ENCODE measurements around the gene UQCR11.

The UQCR11 gene

DNA sequence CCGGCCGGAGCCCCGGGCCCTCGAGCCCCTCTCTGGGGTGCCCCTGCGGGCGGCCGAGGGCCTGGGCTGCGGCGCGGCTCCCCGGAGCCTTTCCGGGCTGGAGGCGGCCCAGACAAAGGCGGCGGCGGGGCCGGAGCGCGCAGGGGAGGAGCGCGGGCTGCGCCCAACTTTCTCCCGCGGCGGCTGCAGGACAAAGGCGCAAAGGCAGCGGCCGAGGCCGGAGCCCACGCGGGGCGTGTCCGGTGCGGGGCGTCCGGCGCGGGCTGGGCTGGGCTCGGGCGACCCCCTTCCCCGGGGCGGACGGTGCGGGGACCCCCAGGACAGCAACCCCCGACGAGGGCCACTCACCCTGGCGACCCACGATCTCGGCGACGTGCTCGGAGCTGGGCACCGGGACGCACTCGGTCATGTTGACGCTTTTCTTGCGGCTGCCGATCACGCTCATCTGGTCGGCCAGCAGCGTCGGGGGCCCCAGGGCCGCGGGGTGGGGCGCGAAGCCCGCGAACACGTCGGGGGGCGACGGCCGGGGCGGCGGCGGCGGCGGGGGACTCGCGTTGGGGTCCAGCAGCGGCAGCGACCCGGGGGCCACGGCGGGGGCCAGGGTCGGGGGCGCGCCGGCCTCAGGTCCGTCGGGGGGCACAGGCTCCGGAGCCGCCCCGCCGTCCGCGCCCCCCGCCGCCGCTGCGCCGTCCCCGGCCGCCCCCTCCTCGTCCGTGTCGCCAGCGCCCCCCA, 38.0 kb downstream of the UQCR11 start:
- H3K36me3 ChIP-seq (ENCODE audit: control insufficient read depth, insufficient read depth, low read length): no peaks in the 10 kb centered on the region
- no peak for DNase-seq (ENCODE audit: low read depth, low spot score)
- H3K27me3 ChIP-seq (ENCODE audit: control insufficient read depth, insufficient read depth, low read length): peaks cover 5% of the 10 kb centered on the region; the same call in 1 of the 2 replicates
- WGBS (ENCODE audit: insufficient coverage, insufficient read length): no CpG with 5 or more reads among the region's 108 CpGs
- H3K27ac ChIP-seq (ENCODE audit: low read length): no peak overlapping the region
- no peaks in the 10 kb centered on the region for H3K9me3 ChIP-seq (ENCODE audit: control insufficient read depth, insufficient read depth, low read length)
- H3K4me3 ChIP-seq (ENCODE audit: low read length): peak overlapping the region; percentile 96
- peaks cover 4% of the 10 kb centered on the region for H3K4me1 ChIP-seq (ENCODE audit: control insufficient read depth, insufficient read depth, low read length)

DNA sequence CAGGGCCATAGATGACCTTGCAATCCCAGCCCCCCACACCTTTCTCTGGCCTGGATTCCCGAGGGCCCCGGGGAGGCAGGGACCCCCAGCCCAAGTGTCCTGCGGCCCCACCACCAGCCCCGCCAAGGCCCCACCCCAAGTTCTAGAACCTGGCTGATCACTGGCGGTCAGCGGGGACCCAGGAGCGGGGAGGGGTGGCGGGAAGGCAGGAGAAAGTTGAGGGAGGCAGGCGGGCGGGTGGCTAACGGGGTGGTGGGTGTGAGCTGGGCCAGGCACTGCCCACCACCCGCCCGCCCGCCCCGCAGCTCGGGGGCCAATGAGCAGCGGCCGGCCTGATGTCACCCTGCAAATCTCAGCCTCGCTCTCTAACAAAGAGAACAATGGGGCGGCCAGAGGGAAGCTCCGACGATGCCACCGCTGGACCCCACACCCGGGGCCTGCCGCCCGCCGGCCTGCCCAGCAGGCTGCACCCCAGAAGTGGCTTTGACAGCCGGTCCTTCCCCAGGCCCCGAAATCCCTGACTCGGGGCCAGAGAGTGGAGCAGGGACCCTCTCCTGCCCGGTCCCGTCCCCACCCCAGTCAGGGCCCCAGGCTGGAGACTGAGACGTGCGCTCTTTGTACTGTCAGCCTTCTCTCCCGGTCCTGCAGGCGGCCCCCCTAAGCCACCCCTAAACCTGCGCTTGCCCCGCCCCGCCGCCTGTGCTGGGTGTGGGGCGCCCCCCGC, 38.7 kb downstream of the UQCR11 start:
- Histone ChIP-seq H3K36me3 (ENCODE audit: control insufficient read depth, insufficient read depth, low read length) (no peaks in the 10 kb centered on the region), H3K4me1 (ENCODE audit: control insufficient read depth, insufficient read depth, low read length) (peaks cover 4% of the 10 kb centered on the region), H3K4me3 (ENCODE audit: low read length) (peak overlapping the region; percentile 96), H3K9me3 (ENCODE audit: control insufficient read depth, insufficient read depth, low read length) (no peaks in the 10 kb centered on the region), H3K27me3 (ENCODE audit: control insufficient read depth, insufficient read depth, low read length) (peaks cover 5% of the 10 kb centered on the region; the same call in 1 of the 2 replicates), H3K27ac (ENCODE audit: low read length) (no peak overlapping the region)
- no peak for DNase-seq (ENCODE audit: low read depth, low spot score)
- whole genome bisulfite sequencing (ENCODE audit: insufficient coverage, insufficient read length): no CpG with 5 or more reads among the region's 42 CpGs

DNA sequence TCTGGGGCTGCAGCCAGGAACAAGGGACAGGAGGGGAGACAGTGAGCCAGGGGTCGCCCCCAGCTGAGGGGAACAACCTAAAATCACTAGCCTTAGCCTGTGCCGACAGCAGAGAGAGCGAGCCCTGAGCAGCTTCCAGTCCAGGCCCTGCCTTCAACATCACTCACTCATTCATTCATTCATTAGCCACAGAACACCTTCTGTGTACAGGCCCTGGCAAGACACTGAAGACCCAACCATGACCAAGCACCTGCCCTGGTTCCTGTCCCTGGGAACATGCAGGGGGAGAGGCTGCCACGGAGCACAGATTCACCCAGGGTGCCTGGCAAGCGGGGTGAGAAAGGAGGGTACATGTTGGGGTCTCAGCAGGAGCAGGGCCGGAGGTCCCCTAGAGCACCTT, 42.0 kb downstream of the UQCR11 start:
- no peaks in the 10 kb centered on the region for H3K9me3 ChIP-seq (ENCODE audit: control insufficient read depth, insufficient read depth, low read length)
- WGBS (ENCODE audit: insufficient coverage, insufficient read length): no CpG with 5 or more reads among the region's 6 CpGs
- H3K4me3 ChIP-seq (ENCODE audit: low read length): no peak overlapping the region
- peaks cover 8% of the 10 kb centered on the region for H3K36me3 ChIP-seq (ENCODE audit: control insufficient read depth, insufficient read depth, low read length)
- no peaks in the 10 kb centered on the region for H3K27me3 ChIP-seq (ENCODE audit: control insufficient read depth, insufficient read depth, low read length)
- no peak for DNase-seq (ENCODE audit: low read depth, low spot score)
- H3K27ac ChIP-seq (ENCODE audit: low read length): no peak overlapping the region
- H3K4me1 ChIP-seq (ENCODE audit: control insufficient read depth, insufficient read depth, low read length): peaks cover 4% of the 10 kb centered on the region

DNA sequence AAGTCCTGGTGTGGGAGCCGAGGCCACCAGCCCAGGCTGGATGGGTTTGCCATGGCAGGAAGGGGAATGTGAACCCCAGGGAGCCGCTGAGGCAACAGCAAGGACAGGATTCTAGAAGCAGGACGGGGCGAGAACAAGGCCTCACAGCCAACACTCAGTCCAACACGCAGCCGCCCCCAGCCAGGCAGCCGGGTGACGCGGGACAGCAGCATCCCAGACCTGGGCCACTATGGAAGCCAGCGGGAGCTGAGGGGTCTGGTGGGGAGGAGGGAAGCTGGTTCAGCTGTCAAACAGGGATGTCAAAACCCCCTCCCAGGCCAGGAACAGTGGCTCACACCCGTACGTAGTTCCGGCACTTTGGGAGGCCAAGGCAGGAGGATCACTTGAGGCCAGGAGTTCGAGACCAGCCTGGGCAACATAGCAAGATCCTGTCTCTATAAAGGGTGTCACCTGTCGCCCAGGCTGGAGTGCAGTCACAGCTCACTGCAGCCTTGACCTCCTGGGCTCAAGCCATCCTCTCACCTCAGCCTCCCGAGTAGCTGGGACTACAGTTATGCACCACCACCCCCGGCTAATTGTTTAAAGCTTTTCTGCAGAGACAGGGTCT, 43.9 kb downstream of the UQCR11 start:
- DNase-seq (ENCODE audit: low read depth, low spot score): no peak
- peaks cover 4% of the 10 kb centered on the region for H3K4me1 ChIP-seq (ENCODE audit: control insufficient read depth, insufficient read depth, low read length)

DNA sequence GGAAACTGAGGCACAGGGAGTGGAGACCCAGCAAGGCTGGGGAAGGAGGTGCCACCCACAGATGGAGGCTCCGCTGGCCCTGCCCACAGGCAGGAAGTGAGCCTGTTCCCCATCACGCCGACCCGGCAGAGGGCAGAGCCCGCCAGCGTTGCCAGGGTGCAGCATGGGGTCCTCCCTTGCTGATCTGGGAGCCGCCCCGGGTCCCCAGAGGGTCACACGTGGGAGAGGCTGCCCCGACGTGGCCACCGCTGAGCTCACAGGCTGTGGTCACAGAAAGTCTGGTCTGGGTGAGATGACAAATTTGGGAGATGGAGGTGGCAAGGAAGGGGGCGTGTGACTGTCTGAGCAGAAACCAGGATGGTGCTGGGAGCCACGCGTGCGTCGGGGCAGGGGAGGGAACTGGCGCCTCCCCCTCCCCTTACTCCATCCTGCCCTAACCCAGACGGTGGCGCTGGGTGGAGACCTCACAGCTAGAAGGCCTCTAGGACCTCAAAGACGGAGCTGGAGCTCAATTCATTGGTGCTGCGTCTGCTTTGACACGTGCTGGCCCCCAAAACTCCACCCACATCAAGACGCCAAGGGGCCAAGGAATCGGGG, 44.9 kb downstream of the UQCR11 start:
- no peaks in the 10 kb centered on the region for H3K27me3 ChIP-seq (ENCODE audit: control insufficient read depth, insufficient read depth, low read length)
- no peak overlapping the region for H3K4me3 ChIP-seq (ENCODE audit: low read length)
- no peaks in the 10 kb centered on the region for H3K4me1 ChIP-seq (ENCODE audit: control insufficient read depth, insufficient read depth, low read length)
- peaks cover 19% of the 10 kb centered on the region for H3K36me3 ChIP-seq (ENCODE audit: control insufficient read depth, insufficient read depth, low read length)
- WGBS (ENCODE audit: insufficient coverage, insufficient read length): no CpG with 5 or more reads among the region's 25 CpGs
- DNase-seq (ENCODE audit: low read depth, low spot score): no peak
- H3K9me3 ChIP-seq (ENCODE audit: control insufficient read depth, insufficient read depth, low read length): no peaks in the 10 kb centered on the region
- no peak overlapping the region for H3K27ac ChIP-seq (ENCODE audit: low read length)

More for the DNA sequence above, 43.9 kb downstream of the UQCR11 start:
- Histone ChIP-seq H3K27ac (ENCODE audit: low read length) (no peak overlapping the region), H3K27me3 (ENCODE audit: control insufficient read depth, insufficient read depth, low read length) (no peaks in the 10 kb centered on the region), H3K36me3 (ENCODE audit: control insufficient read depth, insufficient read depth, low read length) (peaks cover 10% of the 10 kb centered on the region), H3K9me3 (ENCODE audit: control insufficient read depth, insufficient read depth, low read length) (no peaks in the 10 kb centered on the region), H3K4me3 (ENCODE audit: low read length) (no peak overlapping the region)
- no CpG with 5 or more reads among the region's 17 CpGs for WGBS (ENCODE audit: insufficient coverage, insufficient read length)

DNA sequence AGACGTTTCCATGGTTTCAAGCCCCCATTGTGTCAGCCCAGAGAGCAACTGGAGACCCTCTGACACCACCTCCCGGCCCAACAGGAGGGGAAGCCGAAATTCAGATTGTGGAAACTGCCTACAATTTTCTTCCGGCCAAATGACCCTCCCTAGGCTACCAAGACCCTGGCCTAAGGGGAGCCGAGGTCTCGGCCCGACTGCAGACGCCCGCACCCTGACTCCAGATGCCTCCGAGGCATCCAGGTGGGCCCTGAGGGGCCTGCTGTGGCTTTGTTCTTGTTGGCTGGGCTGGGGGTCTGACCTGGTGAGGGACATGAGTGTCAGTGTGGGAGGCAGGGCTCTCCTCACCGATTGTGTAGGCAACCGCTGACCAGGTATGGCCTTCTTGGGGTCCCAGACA, 46.7 kb downstream of the UQCR11 start:
- H3K36me3 ChIP-seq (ENCODE audit: control insufficient read depth, insufficient read depth, low read length): peaks cover 19% of the 10 kb centered on the region
- no peaks in the 10 kb centered on the region for H3K4me1 ChIP-seq (ENCODE audit: control insufficient read depth, insufficient read depth, low read length)
- no peak for DNase-seq (ENCODE audit: low read depth, low spot score)
- no peaks in the 10 kb centered on the region for H3K27me3 ChIP-seq (ENCODE audit: control insufficient read depth, insufficient read depth, low read length)
- WGBS (ENCODE audit: insufficient coverage, insufficient read length): no CpG with 5 or more reads among the region's 12 CpGs
- no peak overlapping the region for H3K4me3 ChIP-seq (ENCODE audit: low read length)
- no peaks in the 10 kb centered on the region for H3K9me3 ChIP-seq (ENCODE audit: control insufficient read depth, insufficient read depth, low read length)
- H3K27ac ChIP-seq (ENCODE audit: low read length): no peak overlapping the region

DNA sequence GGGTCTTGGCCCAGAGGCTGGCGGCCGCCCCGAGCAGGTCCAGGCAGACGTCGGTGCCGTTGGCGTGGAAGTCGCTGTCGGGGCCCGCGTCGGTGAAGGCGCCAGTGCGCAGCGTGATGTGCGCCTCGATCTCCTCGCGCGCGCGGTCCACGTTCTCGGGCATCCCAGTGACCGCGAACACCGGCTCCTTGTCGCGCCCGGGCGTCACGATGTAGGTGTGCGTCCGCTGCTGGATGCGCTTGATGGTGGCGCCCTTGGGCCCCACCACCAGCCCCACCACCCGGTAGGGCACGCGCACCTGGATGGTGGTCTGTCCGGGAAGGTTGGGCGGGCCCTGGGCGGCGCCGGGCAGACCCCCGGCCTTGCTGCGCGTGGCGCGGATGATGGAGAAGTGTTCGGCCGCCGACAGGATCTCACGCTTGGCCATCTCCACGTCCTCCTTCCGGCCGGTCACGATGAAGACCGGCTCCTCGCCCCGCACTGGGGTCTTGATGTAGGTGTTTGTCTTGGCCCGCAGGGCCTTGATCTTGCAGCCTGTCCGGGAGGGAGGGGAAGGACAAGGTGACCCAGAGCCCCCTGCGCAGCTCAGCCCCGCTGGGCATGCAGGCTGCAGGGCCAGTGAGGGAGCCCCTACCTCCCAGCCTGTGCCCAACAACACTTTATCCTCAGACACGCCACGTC, 48.7 kb downstream of the UQCR11 start:
- Histone ChIP-seq H3K4me1 (ENCODE audit: control insufficient read depth, insufficient read depth, low read length) (no peaks in the 10 kb centered on the region), H3K27ac (ENCODE audit: low read length) (no peak overlapping the region), H3K4me3 (ENCODE audit: low read length) (no peak overlapping the region), H3K36me3 (ENCODE audit: control insufficient read depth, insufficient read depth, low read length) (peaks cover 19% of the 10 kb centered on the region), H3K27me3 (ENCODE audit: control insufficient read depth, insufficient read depth, low read length) (no peaks in the 10 kb centered on the region), H3K9me3 (ENCODE audit: control insufficient read depth, insufficient read depth, low read length) (no peaks in the 10 kb centered on the region)
- no CpG with 5 or more reads among the region's 66 CpGs for WGBS (ENCODE audit: insufficient coverage, insufficient read length)
- no peak for DNase-seq (ENCODE audit: low read depth, low spot score)

DNA sequence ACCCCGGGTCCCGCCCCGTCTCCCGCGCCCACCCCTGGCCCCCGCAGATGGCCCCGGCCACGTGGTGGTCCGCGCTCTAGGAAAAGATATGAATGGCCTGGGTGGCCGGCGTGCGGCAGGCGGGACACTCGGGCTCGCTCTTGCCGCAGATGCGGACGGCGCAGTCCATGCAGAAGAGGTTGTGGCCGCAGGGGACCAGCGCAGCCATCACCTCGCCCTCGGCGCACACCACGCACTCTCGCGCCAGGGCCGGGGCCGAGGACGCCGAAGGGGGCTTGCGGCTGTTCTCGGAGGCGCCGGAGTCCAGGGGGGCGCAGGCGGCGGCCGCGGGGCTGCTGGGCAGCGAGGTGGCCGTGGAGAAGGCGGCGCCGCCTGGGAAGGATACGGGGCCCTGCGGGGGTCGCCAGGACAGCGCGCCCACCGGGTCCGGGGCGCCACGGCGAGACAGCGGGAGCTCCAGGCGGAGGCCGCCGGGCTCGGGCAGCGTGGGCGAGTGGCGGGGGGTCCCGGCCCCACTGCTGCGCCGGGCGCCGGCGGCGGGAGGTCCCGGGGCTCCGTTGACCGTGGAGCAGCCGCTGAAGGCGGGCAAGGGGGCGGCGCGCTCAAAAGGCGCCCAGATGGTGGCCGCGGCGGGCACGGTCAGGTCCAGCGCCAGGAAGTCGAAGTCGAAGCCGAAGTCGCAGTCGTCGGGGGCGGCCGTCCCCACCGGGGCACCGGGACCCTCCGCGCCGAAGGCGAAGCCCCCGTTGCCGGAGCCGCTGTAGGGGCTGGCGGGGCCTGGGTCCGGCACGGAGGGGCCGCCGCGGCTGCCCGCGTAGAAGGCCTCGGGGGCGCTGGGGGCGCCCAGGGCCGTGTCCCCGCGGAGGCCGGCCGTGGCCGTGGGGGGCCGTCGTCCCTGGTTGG, 49.5 kb downstream of the UQCR11 start:
- Histone ChIP-seq H3K36me3 (ENCODE audit: control insufficient read depth, insufficient read depth, low read length) (peaks cover 15% of the 10 kb centered on the region), H3K9me3 (ENCODE audit: control insufficient read depth, insufficient read depth, low read length) (no peaks in the 10 kb centered on the region), H3K4me3 (ENCODE audit: low read length) (no peak overlapping the region), H3K4me1 (ENCODE audit: control insufficient read depth, insufficient read depth, low read length) (no peaks in the 10 kb centered on the region), H3K27me3 (ENCODE audit: control insufficient read depth, insufficient read depth, low read length) (no peaks in the 10 kb centered on the region), H3K27ac (ENCODE audit: low read length) (no peak overlapping the region)
- WGBS (ENCODE audit: insufficient coverage, insufficient read length): no CpG with 5 or more reads among the region's 121 CpGs
- no peak for DNase-seq (ENCODE audit: low read depth, low spot score)

DNA sequence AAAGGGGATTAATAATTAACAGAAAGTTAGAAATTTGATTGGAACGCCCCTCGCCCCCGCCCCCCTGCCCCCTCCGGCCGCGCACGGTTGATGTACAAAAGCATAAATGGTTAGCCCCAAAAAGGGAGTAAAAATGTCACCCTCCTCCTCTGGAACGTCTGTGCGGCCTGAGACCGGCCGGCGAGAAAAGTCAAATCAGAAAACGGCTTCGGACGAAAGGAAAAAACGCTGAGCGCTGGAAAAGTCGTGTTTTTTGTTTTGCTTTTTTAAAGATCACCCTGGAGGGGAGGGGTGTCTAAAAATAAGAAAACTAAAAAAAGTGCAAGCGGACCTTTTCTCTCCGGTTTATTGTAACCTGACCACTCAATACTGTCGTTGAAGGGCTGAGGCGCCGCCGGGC, 50.3 kb downstream of the UQCR11 start:
- no peaks in the 10 kb centered on the region for H3K4me1 ChIP-seq (ENCODE audit: control insufficient read depth, insufficient read depth, low read length)
- no CpG with 5 or more reads among the region's 24 CpGs for WGBS (ENCODE audit: insufficient coverage, insufficient read length)
- H3K4me3 ChIP-seq (ENCODE audit: low read length): no peak overlapping the region
- H3K27ac ChIP-seq (ENCODE audit: low read length): no peak overlapping the region
- no peaks in the 10 kb centered on the region for H3K27me3 ChIP-seq (ENCODE audit: control insufficient read depth, insufficient read depth, low read length)
- no peak for DNase-seq (ENCODE audit: low read depth, low spot score)
- peaks cover 12% of the 10 kb centered on the region for H3K36me3 ChIP-seq (ENCODE audit: control insufficient read depth, insufficient read depth, low read length)
- no peaks in the 10 kb centered on the region for H3K9me3 ChIP-seq (ENCODE audit: control insufficient read depth, insufficient read depth, low read length)
